HG03097 (cell line): Measurements from ENCODE around the gene SLC2A8.

ENCODE experiments used
- ATAC-seq: cut with Tn5 transposase; IDR thresholded peaks from one replicate; pipeline ENCODE4 v1.9.1; 2021; ENCODE audit not compliant: unreplicated experiment, low FRiP score

Gene SLC2A8

GRCh38 chr9:127398715-127399400 lies 1.9 kb downstream of the SLC2A8 start:
- no peak for ATAC-seq

- ATAC-seq, result no peak
These were observed 2.8 kb downstream of the SLC2A8 start for GRCh38 chr9:127399736-127400269.

- no peak for ATAC-seq
These were observed 5.6 kb downstream of the SLC2A8 start for GRCh38 chr9:127402401-127403090.

GRCh38 chr9:127403507-127404192 lies 6.7 kb downstream of the SLC2A8 start:
- no peak for ATAC-seq

- no peak for ATAC-seq
These were observed 7.7 kb downstream of the SLC2A8 start for GRCh38 chr9:127404631-127405030.

- no peak for ATAC-seq
These were observed 8.6 kb downstream of the SLC2A8 start for GRCh38 chr9:127405344-127406125.

- no peak for ATAC-seq
These were observed 10.0 kb downstream of the SLC2A8 start for GRCh38 chr9:127406799-127407491.

GRCh38 chr9:127407492-127407843 lies 10.5 kb downstream of the SLC2A8 start:
- ATAC-seq, result no peak

GRCh38 chr9:127411122-127411521 lies 14.2 kb downstream of the SLC2A8 start:
- ATAC-seq, result no peak

GRCh38 chr9:127415141-127415540 lies 18.2 kb downstream of the SLC2A8 start:
- ATAC-seq, result no peak

GRCh38 chr9:127415657-127416056 lies 18.7 kb downstream of the SLC2A8 start:
- ATAC-seq, result no peak

- no peak for ATAC-seq
These were observed 20.4 kb downstream of the SLC2A8 start for GRCh38 chr9:127417131-127418036.

- no peak for ATAC-seq
These were observed 21.1 kb downstream of the SLC2A8 start for GRCh38 chr9:127418037-127418471.

- ATAC-seq, result no peak
These were observed 22.4 kb downstream of the SLC2A8 start for GRCh38 chr9:127419348-127419747.

GRCh38 chr9:127421057-127421456 lies 24.1 kb downstream of the SLC2A8 start:
- ATAC-seq, result no peak

GRCh38 chr9:127422133-127422782 lies 25.3 kb downstream of the SLC2A8 start:
- ATAC-seq, result no peak

GRCh38 chr9:127422787-127423186 lies 25.8 kb downstream of the SLC2A8 start:
- ATAC-seq, result no peak

- ATAC-seq, result no peak
These were observed 26.5 kb downstream of the SLC2A8 start for GRCh38 chr9:127423476-127423933.
